Stimulated activated CD4-positive, alpha-beta T cell treated with anti-CD3 and anti-CD28 coated beads, Interleukin-15, amount 100 ng/mL, for 1 hour (primary cell): Measurements from ENCODE around the gene NFIA.
"Not testable (repeated sequence)": the region's sequence is repeated elsewhere in the genome, so short reads cannot be mapped to it uniquely, and the experiment has no call there.

Source experiments
- DNase-seq, 2 donors: peaks; one replicate each; pipeline ENCODE4 v3.0.0-alpha.2; 2020; ENCODE audit warnings: low read depth in 1 of 2, low spot score in 1 of 2

The NFIA gene

DNA sequence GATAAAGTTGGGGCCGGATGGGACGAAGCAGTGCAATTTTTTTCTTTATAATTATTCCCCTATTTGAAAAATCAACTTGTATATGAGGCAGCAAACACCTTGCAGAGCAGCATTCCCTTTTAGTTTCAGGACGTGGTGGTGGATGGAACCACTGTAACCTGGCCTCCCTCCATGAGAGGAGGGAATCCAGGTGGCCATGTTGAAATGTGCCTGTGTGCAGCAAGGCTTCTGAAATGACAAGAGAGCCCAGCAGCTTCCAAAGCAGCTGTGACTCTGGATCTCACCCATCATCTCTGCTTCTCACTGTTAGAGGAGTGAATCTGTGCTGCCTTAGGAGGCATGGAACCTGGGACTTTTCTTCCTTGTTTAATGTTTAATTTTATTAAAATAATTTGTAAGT lies 42.3 kb downstream of the NFIA start:
- no peak for DNase-seq

GRCh38 chr1:61125263-61125662 lies 42.9 kb downstream of the NFIA start:
- DNase-seq: no peak

- DNase-seq: no peak
Measured at GRCh38 chr1:61125895-61126294, 43.5 kb downstream of the NFIA start.

DNA sequence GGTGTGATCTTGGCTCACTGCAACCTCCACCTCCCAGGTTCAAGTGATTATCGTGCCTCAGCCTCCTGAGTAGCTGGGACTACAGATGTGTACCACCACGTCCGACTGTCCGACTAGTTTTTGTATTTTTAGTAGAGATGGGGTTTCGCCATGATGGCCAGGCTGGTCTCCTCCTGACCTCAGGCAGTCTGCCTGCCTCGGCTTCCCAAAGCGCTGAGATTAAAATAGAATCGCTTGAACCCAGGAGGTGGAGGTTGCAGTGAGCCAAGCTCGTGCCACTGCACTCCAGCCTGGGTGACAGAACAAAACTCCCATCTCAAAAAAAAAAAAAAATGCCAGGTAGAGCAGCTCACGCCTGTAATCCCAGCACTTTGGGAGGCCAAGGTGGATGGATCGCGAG lies 44.5 kb downstream of the NFIA start:
- not testable (repeated sequence) for DNase-seq

DNA sequence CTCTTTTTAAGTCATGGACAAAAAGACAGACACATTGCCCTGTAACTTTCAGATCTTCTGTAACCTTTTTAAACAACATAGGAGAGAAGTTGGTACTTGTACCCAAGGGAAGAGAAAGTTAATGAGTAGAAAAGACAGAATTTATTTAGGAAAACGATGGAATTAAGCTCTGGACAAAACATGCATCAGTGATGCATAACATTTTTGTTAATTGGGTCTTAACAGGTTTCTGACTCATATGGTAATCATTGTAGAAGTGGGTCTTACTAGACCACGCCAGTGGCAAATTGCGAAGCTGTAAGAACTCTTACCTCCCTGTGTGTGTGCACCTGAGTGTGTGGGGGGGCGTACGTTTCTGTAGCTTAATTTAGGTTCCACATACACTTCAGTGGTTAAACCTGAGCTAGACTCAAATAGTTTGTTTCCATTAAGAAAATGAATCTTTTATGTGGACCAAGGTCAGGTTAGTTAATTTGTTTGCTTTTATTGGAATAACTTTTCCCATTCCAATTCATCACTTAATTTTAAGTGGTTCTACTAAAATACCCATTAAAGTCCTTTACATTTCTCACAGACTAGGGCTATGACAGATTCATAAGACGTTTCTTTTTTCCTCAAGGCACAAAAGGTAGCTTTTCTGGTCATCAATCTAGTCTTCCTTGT lies 48.1 kb downstream of the NFIA start:
- DNase-seq: no peak

GRCh38 chr1:61131248-61131647 lies 48.9 kb downstream of the NFIA start:
- DNase-seq: no peak

DNA sequence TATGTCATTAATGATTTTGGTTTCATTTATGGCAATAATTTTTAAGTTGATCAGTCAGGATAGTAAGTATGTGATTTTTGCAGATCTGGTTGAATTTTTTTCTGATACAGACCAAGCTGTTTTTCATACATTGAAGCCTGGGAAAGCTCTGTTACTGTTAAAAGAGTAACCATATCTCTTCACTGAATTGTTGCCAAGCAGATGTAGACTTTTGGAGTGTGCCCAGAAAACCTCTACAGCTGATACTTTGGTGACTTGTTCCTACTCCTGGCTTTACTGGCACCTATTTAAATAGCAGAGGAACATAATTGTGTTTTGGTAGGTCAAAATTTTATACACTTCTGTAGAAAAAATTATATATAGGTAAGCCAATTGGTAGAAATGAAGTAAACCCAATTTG lies 49.4 kb downstream of the NFIA start:
- no peak for DNase-seq

DNA sequence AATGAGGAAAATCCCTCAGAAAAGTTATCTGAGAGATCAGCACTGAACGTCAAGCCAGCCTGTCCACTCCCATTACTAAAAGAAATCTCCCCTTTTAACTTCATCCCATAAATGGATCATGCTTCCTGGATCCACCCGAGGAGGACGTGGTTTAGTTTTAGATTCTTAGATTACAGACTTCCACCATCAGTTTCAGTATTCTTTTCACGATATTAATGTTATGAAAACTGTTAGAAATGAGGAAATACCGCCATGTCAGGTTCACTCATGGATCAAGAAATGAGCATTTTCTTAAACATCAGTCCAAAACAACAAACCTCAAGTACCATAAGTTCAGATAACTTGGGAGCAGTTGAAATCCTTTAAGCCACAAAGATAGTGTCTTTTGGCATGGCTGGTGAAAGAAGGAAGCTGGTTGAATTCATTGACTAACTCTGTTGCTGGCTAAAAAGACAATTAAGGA lies 49.8 kb downstream of the NFIA start:
- DNase-seq: no peak

DNA sequence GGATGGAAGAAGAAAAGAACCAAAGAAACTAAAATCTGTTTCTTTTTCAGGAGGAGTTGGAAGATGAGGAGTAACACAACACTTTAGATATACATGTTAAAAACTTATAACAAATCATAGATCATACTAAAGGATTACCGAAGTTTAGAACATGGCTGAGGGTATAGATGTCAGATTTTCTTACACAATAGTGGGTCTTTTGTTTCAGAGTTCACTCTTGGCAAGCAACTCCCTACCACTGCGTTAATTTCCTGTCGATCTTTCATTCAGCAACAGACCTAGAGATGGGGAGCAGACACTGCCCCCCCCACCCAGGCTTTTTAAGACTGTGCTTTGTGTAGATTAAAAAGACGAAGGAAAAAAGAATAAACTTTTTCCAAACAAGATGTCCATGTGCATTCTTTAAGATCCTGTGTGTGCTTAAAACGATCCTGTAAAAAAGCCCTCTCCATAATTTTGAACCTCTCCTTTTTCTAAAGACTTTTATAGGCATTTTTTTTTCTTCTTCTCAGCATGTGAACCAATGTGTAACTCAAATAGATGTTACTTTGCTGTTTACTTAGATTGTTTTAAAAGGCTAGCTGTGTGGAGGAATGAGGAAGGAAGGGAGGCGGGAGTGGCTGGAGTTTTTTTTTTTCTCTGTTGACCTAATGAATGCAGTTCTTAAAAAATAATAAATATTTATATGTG lies 50.4 kb downstream of the NFIA start:
- no peak for DNase-seq

GRCh38 chr1:61133335-61134019 lies 51.1 kb downstream of the NFIA start:
- DNase-seq: no peak

GRCh38 chr1:61135291-61135690 lies 52.9 kb downstream of the NFIA start:
- no peak for DNase-seq

- DNase-seq: no peak
Measured at GRCh38 chr1:61138305-61138704, 55.9 kb downstream of the NFIA start.

DNA sequence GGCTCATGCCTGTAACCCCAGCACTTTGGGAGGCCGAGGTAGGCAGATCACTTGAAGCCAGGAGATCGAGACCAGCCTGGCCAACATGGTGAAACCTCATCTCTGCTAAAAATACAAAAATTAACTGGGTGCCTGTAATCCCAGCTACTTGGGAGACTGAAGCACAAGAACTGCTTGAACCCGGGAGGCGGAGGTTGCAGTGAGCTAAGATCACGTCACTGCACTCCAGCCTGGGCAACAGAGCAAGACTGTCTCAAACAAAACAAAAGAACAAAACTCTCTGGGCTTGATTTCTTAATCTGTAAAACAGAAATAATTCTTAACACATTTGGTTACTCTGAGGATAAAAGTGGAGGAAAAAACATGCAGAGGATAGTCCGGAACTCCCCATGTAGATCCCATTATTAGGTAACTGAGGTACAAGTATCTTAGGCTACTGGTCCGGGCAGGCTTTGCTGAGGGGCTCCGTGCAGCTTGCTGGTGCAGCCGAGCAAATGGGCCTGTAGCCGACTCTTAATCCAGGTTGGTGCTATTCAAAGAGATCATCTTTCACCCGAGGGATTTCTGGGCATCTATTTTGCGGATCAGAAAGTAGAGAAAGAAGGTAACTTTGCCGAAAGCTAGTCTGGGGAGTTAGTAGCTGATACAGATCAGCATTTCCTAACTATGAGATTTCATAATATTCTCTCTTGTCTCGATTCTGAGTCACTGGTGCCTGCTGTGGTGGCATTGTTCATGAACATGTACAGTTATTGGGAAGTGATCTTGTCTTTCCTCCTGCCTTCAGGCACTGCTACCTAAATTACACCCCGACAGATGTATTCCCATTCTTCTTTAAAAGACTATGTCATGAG lies 56.8 kb downstream of the NFIA start:
- no peak for DNase-seq

DNA sequence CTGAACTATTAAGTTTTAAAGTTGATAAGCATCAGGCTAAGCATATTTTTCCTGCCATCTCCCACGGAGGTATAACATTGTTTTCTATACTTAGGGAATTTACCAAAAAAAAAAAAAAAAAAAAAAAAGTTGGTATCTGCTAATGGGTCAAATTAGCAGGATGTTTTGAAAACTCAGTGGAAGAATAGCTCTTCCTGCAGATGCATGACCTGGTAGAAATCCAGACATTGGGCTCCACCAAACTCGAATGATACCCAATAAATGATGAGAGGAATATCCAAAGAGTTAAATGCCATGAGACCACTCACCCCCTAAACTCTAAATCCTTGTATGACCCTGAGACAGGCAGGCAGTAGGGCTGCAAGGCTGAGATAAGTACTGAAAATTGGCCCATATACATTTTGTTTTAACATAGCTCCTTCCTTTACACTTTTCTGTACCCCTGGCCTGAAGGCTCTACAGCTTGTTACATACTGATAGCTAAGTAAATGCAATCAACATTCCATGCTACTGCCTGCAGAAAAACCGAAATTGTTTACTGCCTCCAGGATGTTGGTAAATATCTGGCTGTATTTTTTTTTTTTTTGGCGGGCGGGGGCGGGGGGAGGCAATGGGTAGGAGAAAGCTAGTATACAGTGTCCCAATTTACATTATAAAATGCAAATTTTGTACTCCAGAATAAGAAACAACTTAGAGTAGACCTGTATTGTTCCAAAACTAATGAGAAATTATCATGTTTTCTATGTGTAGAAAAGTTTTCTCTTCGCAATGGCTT lies 57.6 kb downstream of the NFIA start:
- DNase-seq: no peak

DNA sequence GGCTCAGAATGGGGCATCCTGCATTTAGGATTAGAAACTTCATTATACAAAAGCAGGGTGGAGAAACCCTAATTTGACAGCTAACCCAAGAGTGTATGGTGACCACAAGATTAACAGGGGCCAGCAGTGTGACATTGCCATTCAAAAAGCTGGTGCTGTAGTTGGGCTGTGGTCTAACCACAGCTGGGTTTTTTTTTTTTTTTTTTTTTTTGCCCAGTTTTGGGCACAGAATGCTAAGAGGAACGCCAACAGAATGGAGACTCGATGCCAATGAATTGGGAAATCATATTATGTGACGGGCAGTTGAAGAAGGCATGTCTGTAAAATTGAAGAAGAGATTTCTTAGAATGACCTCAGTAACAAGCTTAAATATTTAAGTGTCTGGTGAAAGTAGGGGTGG lies 58.4 kb downstream of the NFIA start:
- no peak for DNase-seq

DNA sequence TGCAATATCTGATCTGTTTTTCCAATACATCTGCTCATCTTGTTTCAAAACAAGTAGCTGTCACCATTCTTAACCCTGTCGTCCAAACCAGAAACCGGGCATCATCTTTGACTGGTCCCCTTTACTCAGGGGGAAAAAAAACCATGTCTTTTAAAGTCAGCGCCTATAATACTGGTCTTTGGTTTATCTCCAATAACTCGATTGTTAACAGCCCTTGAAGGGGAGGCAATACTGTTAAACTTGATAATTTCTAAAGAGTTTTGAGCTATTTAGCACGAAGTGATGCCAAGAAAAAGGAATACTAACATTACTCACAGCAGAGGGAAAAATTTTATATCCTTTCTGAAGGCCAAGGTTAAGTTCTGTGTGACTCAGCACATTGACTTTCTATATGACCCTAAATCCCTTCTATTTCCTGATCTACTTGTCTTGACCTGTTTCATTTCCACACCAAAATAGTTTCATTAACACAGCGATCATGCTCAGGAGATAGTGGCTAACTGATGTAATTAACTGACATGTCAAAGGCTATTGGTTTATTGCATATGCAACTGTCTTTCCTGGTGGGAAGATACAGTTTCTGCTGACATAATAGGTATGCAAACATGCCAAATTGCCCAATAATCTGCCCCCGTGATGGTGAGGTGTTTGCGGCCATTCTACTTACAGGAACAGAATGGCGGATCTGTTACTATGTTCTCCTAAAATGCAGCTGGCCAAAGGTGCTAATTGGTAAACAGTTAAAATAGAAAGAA lies 59.1 kb downstream of the NFIA start:
- no peak for DNase-seq

DNA sequence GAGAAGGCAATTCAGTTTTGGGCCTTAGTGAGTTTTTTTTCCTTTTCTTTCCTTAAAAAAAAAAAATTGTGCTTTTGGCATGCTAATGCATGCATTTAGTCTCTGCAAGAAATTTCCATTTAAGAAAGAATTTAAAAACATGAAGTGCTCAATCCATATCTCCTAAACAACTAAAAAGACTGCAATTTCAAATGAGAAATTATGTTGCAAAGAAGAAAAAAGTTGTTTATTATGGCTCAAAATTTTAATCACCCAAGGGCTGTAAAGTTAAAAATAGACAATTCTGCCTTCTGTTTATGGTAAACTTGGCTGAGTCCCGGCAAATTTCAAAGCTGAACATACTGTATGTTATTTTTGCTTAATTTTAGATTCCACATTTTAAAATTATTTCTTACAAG lies 59.7 kb downstream of the NFIA start:
- DNase-seq: no peak

DNA sequence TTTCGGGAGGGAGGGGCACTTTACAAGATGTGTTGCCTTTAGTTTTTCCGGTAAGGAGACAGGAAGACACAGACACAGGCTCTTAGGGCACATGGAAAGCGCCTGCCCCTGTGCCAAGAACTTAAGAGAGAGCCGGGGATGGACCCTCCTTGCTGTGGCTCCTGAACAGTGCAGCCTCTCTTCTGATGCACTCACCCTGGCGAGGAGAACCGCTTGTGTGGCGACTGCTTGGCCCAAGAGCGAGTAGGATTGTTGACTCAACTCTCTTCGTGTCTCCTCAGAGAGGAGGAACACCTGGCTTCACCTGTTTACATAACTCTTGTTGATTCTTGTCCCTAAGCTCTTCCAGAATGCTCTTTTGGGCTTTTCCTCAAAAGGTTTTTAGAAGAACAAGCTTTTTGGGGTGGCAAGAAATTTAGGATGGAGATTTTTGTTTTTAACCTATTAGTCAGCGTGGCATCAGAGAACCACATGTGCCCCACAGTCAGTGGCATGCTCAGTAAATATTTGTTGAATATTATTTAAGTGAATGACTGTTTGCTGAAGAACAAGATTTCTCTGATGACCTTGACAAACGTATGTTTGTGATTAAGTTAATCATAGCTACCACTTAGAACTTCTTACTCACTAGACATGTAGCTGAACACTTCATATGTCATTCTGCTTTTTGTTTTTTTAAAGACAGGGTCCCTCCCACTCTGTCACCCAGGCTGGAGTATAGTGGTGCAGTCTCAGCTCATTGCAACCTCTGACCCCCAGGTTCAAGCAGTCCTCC lies 60.6 kb downstream of the NFIA start:
- DNase-seq: no peak

DNA sequence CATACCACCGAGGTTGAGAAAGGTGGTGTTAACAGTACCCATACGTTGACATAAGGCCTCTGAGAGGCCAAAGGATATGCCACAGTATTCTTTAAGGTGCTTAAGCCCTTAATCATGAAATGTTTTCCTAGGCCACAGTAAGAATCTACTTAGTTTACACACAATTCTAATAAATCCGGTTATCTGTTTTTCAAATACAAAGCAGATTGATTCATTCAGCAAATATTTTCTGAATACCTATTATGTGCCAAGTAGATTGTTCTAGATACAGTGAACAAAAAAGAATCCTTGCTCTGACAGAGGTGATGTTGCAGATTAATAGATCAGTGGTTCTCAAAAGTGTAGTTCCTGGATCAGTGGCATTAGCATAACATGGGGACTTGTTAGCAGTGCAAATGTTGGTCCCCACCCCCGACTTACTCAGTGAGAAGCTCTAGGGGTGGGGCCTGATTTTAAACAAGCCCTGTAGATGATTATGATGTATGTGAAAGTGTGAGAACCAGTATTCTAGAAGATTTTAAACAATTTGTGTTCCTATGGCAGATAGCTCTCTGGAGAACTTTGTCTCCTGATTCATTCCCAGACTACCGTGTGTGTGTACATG lies 61.6 kb downstream of the NFIA start:
- no peak for DNase-seq
